ENCODE measurements around the gene MAVS.
"Not testable (repeated sequence)": the region's sequence is repeated elsewhere in the genome, so short reads cannot be mapped to it uniquely, and the experiment has no call there.

Gene MAVS

DNA sequence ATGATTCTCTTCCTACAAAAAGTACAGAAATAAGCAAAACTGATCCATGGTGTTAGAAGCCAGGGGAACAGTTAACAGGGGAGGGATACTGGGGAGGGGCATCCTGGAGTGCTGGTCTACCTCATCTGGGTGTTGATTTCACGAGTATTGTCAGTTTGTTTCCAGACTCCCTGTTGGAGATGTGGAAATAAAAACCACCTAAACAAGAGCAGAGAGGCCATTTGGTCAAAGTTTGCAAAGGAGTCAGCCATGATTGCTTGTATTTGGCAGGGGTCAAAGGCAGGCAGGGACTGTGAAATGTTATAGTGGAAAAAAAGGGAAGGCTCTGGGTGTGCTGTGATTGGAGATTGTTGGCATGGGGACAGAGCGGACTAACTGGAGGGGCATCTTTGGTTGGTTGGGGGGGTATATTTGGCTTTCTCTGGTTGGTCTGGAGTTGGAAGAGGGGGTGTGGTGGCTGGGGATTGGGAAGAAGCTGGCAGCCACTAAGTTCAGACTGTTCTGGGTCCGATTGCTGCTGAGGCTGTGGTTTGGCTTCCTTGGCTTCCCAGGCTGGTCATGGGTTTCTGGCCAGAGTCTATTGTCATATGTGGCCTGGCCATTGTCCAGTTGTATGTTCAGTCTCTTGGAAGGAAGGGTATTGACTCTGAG is 27.7 kb downstream of the MAVS start:
- no peak overlapping the region for H3K4me3 ChIP-seq
- peak overlapping the region in 3 of 21 experiments; percentile 11 to 26 (median 23) for H3K27ac ChIP-seq

DNA sequence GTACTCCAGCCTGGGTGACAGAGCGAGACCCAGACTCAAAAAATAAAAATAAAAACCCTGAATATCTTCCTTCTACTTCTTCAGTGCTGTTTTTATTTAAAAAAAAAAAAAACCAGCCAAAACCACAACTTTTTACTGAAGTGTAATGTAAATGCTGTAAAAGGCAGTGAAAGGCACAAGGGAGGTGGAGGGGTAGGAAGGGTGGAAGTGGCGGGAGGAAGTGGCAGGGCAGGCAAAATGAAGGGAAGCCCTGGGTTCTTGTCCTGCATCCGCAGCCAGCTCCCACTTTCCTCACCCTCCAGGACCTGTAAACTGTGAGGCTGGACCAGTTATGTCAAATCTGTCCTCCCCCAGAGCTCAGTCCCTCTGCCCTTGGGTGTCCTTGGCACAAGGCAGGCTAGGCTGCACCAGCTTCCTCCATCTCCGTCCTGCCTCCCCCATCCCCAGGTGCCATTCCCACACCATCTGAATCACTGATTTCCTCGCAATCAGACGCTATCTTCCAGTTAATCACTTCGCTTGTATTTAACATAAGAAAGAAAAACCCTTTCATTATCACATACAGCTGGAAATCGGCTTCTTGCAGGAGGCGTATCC is 28.8 kb downstream of the MAVS start:
- no peak overlapping the region for H3K27ac ChIP-seq
- H3K4me3 ChIP-seq, result no peak overlapping the region

DNA sequence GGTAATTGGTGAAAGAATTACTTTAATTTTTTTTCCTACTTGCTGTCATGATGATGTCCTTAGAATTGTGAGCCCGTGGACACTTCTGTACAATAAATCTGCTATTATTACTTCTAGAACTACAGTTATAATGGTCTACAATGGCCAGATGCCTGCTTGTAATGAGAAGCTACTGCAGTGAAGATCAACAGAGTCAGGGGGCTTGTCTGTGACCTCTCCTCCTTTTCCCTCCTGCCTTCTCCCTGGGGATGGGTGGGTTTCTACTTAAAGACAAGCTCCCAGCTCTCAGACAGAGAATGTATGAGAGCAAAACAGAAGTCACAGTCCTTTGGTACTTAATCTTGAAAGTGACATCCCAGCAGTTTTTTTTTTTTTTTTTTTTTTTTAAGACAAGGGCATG is 29.4 kb downstream of the MAVS start:
- Histone ChIP-seq H3K4me3 (no peak overlapping the region), H3K27ac (no peak overlapping the region)

DNA sequence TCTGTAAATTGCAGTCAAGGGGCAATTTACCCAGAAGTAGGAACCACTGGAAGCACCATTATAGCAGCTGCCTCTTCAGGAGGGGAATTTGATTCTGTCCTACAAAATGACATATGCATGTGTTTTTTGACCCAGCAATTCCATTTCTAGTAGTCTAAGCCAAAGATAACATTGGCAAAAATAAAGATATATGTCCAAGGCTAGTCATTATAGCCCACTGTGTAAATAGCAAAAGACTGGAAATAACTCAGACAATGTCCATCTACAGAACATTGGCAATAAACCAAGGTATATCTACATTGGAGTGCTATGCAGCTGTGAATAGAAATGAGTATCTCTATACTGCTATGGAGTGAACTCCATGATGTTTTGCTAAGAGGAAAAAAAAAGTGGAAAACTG is 30.0 kb downstream of the MAVS start:
- Histone ChIP-seq H3K27ac (no peak overlapping the region), H3K4me3 (no peak overlapping the region)

DNA sequence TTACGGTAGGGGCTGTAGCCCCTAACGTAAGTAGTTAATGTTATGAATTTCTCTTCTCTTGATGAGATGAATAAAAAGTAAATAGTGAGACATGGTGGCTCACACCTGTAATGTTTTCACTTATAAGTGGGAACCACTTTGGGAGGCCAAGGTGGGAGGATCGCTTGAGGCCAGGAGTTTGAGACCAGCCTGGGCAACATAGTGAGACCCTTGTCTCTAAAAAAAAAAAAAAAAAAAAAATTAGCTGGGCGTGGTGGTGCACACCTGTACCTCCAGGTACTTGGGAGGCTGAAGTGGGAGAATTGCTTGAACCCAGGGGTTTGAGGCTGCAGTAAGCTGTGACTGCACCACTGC is 32.3 kb downstream of the MAVS start:
- H3K4me3 ChIP-seq, H3K27ac ChIP-seq: not testable (repeated sequence)

- Histone ChIP-seq H3K27ac (no peak overlapping the region), H3K4me3 (no peak overlapping the region)
Measured at GRCh38 chr20:3885715-3886114, 39.1 kb downstream of the MAVS start.

DNA sequence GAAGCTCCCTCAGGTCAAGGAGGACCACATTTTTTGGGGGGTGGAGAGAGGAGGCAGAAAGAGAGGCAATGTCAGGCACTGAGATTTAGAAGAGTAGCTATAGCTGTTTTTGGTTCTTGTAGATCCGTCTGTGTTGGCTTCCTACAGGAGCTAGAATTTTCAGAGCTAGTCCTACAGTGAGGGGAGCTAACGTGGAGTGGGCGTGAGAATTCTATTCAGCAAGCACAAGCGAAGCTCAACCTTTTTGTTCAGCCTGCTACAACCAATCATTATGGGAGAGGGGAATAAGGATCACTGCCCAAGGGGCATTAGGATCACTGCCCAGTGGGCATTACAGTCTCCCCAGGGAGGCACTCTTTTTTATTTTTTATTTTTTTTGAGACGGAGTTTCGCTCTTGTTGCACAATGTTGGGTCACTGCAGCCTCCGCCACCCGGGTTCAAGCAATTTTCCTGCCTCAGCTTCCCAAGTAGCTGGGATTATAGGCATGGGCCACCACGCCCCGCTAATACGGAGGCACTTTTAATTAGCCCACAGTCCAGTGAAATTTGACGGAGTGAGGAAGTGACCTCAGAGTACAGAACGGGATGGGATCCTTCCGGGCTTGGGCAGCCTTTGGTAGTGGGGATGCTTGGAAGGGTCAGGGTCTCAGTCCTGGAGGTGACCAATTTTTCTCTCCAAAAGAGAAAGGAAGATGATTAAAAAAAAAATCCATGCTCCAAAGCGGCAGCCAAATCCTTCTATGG is 41.4 kb downstream of the MAVS start:
- Histone ChIP-seq H3K4me3 (peak overlapping the region; percentile 73 to 98 (median 86)), H3K27ac (peak overlapping the region; percentile 85 to 99 (median 97))

DNA sequence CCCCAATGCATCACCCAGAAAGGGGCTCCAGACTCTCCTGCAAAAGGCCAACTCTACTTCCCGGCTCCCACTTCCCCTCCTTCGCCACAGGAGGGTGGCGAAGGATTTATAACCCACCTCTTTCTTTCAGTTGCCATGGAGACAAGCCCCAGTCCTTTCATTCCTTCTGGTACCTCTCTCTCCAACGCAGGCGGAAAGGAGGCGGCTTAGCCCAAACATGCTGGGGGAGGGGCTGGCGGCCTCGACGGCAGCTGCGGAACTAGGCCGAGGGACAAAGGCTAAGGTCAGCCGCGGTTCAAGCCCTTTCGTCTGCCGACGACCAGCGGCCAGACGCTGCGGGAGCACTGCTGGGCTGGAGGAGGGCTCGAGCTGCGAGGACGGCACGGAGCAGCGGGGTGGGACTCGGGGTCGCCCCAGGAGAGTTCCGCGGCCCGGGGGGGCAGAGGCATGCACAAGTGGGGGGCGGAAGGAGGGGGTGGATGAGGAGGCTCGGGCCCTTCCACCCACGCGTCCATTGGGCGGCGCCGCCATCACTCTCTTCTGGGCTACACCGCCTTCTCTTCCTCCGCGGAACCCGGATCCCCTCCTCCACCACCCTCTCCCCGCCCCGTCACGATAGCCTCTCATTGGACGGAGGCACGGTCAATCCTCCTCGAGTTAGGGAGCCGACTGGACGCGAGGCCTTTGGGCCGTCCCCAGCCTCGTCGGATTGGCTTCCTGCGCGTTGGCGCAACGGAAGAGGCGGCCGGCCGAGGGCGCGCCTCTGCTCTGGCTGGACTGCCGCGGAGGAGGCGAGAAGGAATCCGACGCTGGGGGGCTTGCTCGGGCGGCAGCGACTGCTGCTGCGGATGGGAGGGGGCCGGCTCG is 42.2 kb downstream of the MAVS start, which contains the start of gene PANK2:
Gene PANK2 (plus strand): TSS at position 766 of the 867 bp plus-strand sequence.
- peak within 1 kb of the TSS; percentile 73 to 98 (median 86) for H3K4me3 ChIP-seq
- H3K27ac ChIP-seq, result peak within 1 kb of the TSS; percentile 88 to 99 (median 98)

GRCh38 chr20:3889489-3890397 is 43.1 kb downstream of the MAVS start:
- peak overlapping the region; percentile 73 to 98 (median 86) for H3K4me3 ChIP-seq
- H3K27ac ChIP-seq, result peak overlapping the region; percentile 88 to 99 (median 98)

GRCh38 chr20:3890398-3890751 is 43.7 kb downstream of the MAVS start:
- H3K4me3 ChIP-seq, result peak overlapping the region; percentile 73 to 98 (median 86)
- peak overlapping the region in 20 of 21 experiments; percentile 88 to 99 (median 98) for H3K27ac ChIP-seq

DNA sequence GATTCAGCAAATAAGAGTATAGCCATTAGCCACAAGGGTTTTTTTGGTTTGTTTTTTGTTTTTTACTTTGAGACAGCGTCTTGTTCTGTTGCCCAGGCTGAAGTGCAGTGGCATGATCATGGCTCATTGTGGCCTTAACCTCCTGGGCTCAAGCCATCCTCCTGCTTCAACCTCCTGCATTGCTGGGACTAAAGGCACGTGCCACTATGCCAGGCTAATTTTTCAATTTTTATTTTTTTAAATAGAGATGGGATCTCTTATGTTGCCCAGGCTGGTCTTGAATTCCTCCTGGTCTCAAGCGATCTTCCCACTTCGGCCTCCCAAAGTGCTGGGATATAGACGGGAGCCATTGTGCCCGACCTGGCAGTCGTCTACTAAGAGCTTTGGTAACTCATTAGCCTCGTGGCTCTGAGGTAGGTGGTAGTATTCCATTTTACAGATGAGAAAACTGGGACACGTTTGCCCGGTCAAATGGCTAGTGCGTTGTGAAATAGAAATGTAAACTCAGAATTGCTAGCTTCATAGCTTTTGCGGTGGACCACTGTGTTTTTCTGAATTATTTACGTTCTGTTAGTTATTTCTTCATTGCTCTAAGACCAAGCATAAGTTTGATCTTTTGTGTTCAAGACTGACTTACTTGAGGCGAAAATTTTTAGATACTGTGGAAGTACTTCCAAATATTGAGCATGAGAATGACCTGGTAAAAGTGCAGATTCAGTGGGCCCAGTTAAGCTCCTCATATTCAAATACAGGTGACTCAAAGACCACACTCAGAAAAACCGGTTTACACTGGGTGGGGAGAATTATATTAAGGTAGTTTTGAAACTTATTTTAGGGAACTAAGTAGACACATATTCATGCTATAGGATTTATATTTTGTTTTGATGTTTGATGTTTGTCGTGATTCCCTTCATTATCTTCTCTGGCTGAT is 44.6 kb downstream of the MAVS start:
- peak overlapping the region; percentile 73 to 98 (median 86) for H3K4me3 ChIP-seq

DNA sequence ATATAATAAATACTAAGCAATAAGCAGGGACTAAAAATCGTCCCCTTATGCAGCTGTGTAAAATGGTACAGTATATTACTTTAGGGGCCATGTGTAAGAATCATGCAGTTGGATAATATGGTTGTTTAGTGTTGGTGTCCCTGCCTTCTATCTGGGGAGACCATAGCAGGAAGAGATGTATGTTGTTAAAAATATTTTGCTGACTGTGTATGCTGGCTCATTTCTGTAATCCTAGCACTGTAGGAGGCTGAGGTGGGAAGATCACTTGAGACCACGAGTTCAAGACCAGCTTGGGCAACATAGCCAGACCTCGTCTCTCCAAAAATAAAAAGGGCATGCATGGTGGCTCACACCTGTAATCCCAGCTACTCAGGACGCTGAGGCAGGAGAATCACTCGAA is 48.2 kb downstream of the MAVS start:
- Histone ChIP-seq H3K27ac (peak overlapping the region in 3 of 21 experiments; percentile 13 to 50 (median 13)), H3K4me3 (no peak overlapping the region)

More for the DNA sequence above, 44.6 kb downstream of the MAVS start:
- H3K27ac ChIP-seq, result peak overlapping the region in 15 of 21 experiments; percentile 14 to 99 (median 97)

GRCh38 chr20:3896302-3896701 is 49.7 kb downstream of the MAVS start:
- Histone ChIP-seq H3K4me3 (no peak overlapping the region), H3K27ac (peak overlapping the region in 3 of 21 experiments; percentile 15 to 46 (median 31))

- H3K4me3 ChIP-seq, result no peak overlapping the region
- peak overlapping the region in 3 of 21 experiments; percentile 15 to 46 (median 31) for H3K27ac ChIP-seq
Measured at GRCh38 chr20:3896853-3897583, 50.4 kb downstream of the MAVS start.

DNA sequence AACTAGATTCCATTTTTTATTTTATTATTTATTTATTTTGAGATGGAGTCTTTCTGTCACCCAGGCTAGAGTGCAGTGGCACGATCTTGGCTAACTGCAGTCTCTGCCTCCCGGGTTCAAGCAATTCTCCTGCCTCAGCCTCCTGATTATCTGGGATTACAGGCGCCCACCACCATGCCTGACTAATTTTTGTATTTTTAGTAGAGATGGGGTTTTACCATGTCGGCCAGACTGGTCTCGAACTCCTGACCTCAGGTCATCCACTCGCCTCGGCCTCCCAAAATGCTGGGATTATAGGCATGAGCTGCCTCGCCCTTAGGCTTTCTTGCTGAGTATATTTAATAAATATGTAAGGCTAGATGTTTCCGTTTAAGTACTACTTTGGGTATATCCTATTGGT is 51.5 kb downstream of the MAVS start:
- not testable (repeated sequence) for H3K27ac ChIP-seq, H3K4me3 ChIP-seq

DNA sequence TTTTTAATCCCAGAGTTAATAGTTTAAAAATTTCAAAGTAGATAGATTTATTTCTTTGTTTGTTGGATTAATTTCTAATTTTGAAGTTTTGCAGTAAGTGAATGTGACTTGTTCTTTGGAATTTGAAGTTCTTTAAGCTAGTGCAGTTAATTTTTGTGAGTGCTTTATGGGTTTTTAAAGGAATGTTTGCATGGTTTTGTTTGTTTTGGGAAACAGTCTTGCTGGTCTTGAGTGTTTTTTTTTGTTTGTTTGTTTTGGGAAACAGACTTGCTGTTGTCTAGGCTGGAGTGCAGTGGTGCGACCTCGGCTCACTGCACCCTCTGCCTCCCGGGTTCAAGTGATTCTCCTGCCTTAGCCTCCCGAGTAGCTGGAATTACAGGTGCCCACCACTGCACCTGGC is 52.0 kb downstream of the MAVS start:
- Histone ChIP-seq H3K4me3 (no peak overlapping the region), H3K27ac (no peak overlapping the region)

GRCh38 chr20:3900187-3900604 is 53.6 kb downstream of the MAVS start:
- Histone ChIP-seq H3K4me3 (no peak overlapping the region), H3K27ac (peak overlapping the region in 2 of 21 experiments; percentile 17 to 81)
